Skeletal muscle tissue (tissue), 4 donors: Measurements from ENCODE around the gene PRKG1. TPM values are rescaled to one million over a fixed set of nuclear protein-coding genes. Genes with fewer than 3 reads are reported as not detected.

Experiments used
- H3K27ac ChIP-seq: one replicate; pipeline ENCODE4 v1.7.0; 2013; ENCODE audit warnings: mild to moderate bottlenecking, low read depth, low read length, inconsistent platforms
- H3K27me3 ChIP-seq, 3 donors: one replicate each; pipeline ENCODE4 v1.7.0; 2013; ENCODE audit warnings: low read length in 3 of 3; ENCODE audit not compliant: control insufficient read depth in 3 of 3, insufficient read depth in 3 of 3
- H3K36me3 ChIP-seq, 3 donors: one replicate each; pipeline ENCODE4 v1.7.0; 2013; ENCODE audit warnings: low read length in 3 of 3; ENCODE audit not compliant: control insufficient read depth in 3 of 3, insufficient read depth in 3 of 3
- H3K4me1 ChIP-seq, 3 donors: one replicate each; pipeline ENCODE4 v1.7.0; 2013; ENCODE audit warnings: low read length in 3 of 3, mild to moderate bottlenecking in 3 of 3; ENCODE audit not compliant: control insufficient read depth in 3 of 3, insufficient read depth in 3 of 3
- H3K4me3 ChIP-seq, 3 donors: one replicate each; pipeline ENCODE4 v1.7.0; 2013; ENCODE audit warnings: low read length in 3 of 3
- H3K9ac ChIP-seq, 3 donors: one replicate each; pipeline ENCODE4 v1.7.0; 2013; ENCODE audit warnings: low read length in 3 of 3, mild to moderate bottlenecking in 3 of 3, moderate library complexity in 2 of 3, low read depth in 1 of 3
- H3K9me3 ChIP-seq, 3 donors: one replicate each; pipeline ENCODE4 v1.7.0; 2013; ENCODE audit warnings: low read length in 3 of 3; ENCODE audit not compliant: control insufficient read depth in 3 of 3
- total RNA-seq: library from RNA; depleted of rRNA; stranded (reverse); fragments of >200 nt; gene quantifications from one replicate; pipeline ENCODE4 v1.2.3, GENCODE V29; 2014
- donor health status: Osteomylitis.

PRKG1 gene
- total RNA-seq, 1 donor from 2014 or later, result 44.9 TPM

DNA sequence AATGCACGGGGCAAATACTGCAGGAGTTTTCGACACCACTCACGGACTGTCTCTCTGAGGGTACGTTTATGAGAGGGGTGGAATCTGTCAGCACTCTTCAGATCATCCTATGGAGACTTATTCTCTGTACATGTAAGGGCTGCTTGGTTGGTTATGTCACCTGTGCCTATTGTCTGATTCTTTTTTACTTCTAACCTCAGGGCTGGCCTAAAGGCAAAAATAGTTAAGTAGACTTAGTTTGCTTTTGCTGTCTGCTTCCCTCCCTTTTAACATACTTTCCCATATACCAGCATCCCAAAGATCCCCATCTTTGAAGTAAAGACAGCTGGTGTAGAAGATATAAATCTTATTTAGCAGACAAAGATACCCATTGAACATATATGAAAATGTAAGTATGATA, 105.9 kb downstream of the PRKG1 start:
- no peaks in the 10 kb centered on the region for H3K9me3 ChIP-seq
- H3K4me1 ChIP-seq, result no peaks in the 10 kb centered on the region
- no peaks in the 10 kb centered on the region for H3K36me3 ChIP-seq
- H3K4me3 ChIP-seq, result no peak overlapping the region
- H3K27me3 ChIP-seq, result no peaks in the 10 kb centered on the region
- no peak overlapping the region for H3K27ac ChIP-seq
- H3K9ac ChIP-seq, result no peak overlapping the region

DNA sequence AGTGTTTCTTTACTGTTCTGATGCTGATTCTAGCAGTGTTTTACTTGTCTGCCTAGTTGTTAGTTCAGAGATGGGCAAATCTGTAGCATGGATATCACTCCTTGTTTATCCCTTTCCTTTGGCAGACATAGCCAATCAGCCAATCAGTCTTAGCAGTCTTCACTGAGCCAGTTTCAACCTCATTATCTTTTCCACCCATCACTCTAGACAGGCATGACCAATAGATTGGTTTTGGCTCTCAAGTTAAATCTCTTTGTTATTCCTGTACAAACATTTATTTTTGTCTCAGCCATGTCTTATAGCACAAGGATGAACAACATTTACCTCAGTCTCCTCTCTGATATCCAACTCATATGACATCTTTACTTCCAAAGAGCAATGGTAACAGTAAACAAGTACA, 109.5 kb downstream of the PRKG1 start:
- Histone ChIP-seq H3K36me3 (no peaks in the 10 kb centered on the region), H3K9ac (no peak overlapping the region), H3K27me3 (no peaks in the 10 kb centered on the region), H3K4me1 (peaks cover 7 to 11% (median 10%) of the 10 kb centered on the region in 3 donors), H3K27ac (no peak overlapping the region), H3K9me3 (no peaks in the 10 kb centered on the region), H3K4me3 (no peak overlapping the region)

DNA sequence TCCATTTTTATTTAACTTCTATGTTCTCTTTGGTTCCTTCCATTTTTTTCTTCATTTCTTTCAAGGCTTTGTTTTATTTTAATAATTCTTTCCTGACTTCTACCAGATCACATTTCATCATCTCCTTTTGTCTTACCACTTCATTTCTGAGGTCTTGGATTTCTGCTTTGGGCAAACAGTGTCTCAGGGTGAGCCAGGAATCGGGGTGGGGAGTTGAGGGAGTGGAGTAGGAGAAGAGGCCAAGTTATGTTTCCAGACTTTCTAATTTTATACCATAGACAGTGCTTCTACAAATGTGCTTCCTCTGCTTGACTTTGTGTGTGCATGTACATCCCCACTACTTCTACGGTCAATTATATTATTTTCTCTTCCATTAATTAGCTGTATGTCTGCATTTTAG, 112.1 kb downstream of the PRKG1 start:
- Histone ChIP-seq H3K9ac (no peak overlapping the region), H3K9me3 (no peaks in the 10 kb centered on the region), H3K27ac (no peak overlapping the region), H3K4me3 (no peak overlapping the region), H3K4me1 (peaks cover 9 to 12% (median 11%) of the 10 kb centered on the region in 3 donors), H3K27me3 (no peaks in the 10 kb centered on the region), H3K36me3 (no peaks in the 10 kb centered on the region)

DNA sequence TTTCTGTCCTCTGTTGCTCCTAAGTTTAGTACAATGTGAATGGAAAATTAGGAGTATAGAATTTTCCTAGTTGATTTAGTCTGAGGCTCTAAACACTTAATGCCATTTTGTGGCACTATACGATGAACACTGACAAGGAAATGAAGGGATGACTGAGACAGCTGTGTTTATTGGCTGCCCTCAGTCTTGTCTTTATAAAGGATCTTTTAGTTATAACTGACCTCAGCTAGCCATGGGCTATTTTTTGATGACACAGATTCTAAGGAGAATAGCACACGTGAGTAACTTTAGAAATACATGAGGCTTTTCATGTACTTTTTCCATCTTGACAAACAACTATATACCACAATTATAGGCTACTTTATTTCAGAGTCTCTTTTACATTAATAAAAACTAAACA, 113.7 kb downstream of the PRKG1 start:
- Histone ChIP-seq H3K4me1 (peaks cover 9 to 12% (median 11%) of the 10 kb centered on the region in 3 donors), H3K9ac (no peak overlapping the region), H3K9me3 (no peaks in the 10 kb centered on the region), H3K27me3 (no peaks in the 10 kb centered on the region), H3K27ac (no peak overlapping the region), H3K4me3 (no peak overlapping the region), H3K36me3 (no peaks in the 10 kb centered on the region)

DNA sequence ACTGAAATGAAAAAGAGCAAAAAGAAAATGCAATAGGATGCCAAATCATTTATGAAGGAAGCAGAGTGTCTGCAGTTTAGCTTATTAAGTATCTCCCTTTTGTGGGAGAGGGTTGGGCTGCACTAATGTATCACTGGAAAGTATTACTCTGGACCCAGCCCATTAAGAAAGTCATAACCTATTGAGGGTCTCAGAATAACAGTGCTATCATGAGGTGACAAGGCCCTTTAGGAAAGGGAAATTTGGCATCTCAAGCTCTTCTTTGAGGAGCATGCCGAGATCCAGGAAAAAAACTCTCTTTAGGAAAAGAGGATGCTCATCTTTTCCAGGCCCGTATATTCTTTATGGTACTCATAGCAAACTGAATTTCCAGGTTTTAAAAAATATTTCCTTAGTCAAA, 114.6 kb downstream of the PRKG1 start:
- Histone ChIP-seq H3K9ac (no peak overlapping the region), H3K4me3 (no peak overlapping the region), H3K27me3 (no peaks in the 10 kb centered on the region), H3K4me1 (peaks cover 9 to 12% (median 11%) of the 10 kb centered on the region in 3 donors), H3K27ac (no peak overlapping the region), H3K36me3 (no peaks in the 10 kb centered on the region), H3K9me3 (no peaks in the 10 kb centered on the region)

DNA sequence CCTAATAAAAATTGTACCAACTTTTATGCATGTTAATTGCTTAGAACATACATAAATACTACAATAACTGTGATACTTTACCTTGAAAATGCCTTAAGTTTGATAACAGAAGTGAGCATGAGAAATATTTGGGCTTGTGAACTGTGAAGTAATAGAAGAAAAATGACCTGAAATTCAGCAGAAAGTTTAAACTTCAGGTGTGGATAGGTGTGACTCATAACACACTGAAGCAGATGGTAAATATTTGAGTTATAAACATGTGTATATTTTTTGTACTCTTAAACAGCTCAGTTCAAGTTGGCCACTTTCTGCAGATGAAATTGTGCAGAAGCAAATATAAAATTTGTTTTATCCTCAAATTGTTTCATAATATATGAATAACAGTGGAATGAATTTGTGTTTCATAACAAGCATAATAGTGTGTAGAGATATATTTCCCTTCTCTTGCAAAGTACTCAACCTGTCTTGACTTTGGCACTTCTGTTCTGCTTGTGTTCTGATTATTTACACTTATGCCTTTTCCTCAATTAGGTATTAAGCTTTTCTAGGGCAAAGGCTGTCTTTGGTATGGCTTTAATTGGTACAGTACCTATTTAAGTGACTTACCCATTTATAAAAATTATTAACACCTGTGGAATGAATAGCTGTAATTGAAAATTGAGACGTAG, 122.4 kb downstream of the PRKG1 start:
- H3K4me1 ChIP-seq, result peaks cover 0 to 3% (median 0%) of the 10 kb centered on the region in 3 donors
- no peaks in the 10 kb centered on the region for H3K9me3 ChIP-seq
- H3K27ac ChIP-seq, result no peak overlapping the region
- no peak overlapping the region for H3K9ac ChIP-seq
- H3K4me3 ChIP-seq, result no peak overlapping the region
- no peaks in the 10 kb centered on the region for H3K36me3 ChIP-seq
- H3K27me3 ChIP-seq, result no peaks in the 10 kb centered on the region

DNA sequence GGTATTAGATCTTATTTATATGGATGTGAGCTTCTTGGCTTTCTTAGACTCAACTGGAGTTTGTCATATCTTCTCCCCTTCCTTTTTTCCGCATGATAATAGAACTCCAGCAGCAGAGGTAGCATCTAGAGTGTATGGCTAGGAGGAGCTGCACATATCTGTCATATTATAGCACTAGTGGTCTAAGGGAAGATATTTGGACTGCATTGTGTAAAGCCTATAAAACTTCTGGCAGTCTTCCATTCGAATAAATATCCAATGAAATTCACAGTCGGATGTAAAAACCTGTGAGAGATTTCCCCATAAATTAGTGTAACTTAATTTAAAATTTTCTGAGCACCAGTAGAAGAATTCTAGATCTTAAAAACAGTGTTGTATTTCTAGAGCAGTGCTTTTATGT, 123.9 kb downstream of the PRKG1 start:
- H3K27me3 ChIP-seq, result no peaks in the 10 kb centered on the region
- H3K4me1 ChIP-seq, result peaks cover 0 to 3% (median 0%) of the 10 kb centered on the region in 3 donors
- H3K27ac ChIP-seq, result no peak overlapping the region
- H3K36me3 ChIP-seq, result no peaks in the 10 kb centered on the region
- no peaks in the 10 kb centered on the region for H3K9me3 ChIP-seq
- H3K9ac ChIP-seq, result no peak overlapping the region
- H3K4me3 ChIP-seq, result no peak overlapping the region

DNA sequence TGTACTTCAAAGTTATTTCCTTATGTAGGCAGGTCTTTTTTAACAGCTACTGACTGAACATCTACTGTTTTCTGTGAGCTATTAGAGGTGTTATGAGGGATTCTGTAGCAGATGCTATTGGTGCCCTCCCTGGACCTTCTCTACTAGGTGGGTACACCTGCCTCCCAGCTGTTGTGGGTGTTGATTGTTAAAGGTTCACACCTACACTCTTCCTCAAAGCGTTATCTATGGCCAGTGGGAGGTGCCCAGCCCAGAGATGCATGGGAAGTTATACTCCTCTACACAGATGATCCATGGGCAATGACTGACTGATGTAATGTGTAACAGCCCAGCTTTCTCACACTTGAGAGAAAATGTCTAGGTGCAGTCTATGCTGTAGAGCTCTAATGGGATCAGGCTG, 127.7 kb downstream of the PRKG1 start:
- Histone ChIP-seq H3K36me3 (no peaks in the 10 kb centered on the region), H3K4me3 (no peak overlapping the region), H3K27ac (no peak overlapping the region), H3K27me3 (no peaks in the 10 kb centered on the region), H3K9ac (no peak overlapping the region), H3K9me3 (no peaks in the 10 kb centered on the region), H3K4me1 (no peaks in the 10 kb centered on the region)

DNA sequence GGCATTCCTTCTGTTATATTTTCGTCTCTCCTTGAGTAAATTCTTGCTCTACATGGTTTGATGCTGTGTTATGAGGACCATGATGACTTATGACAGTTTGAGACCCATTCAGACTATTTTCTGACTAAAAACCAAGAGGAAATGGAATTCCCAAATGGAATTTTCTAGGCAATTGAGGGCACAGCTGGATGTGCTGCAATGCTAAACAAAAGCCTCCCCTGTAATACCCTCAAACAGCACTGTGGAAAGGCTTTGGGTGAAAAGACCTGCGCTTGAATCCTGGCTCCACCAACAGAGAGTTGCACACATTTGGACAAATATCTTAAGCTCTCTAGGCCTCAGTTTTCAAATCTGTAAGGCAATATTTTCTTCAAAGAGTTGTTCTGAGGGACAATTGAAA, 129.1 kb downstream of the PRKG1 start:
- H3K36me3 ChIP-seq, result no peaks in the 10 kb centered on the region
- no peaks in the 10 kb centered on the region for H3K4me1 ChIP-seq
- H3K27me3 ChIP-seq, result no peaks in the 10 kb centered on the region
- H3K9ac ChIP-seq, result no peak overlapping the region
- no peak overlapping the region for H3K4me3 ChIP-seq
- no peaks in the 10 kb centered on the region for H3K9me3 ChIP-seq
- H3K27ac ChIP-seq, result no peak overlapping the region

DNA sequence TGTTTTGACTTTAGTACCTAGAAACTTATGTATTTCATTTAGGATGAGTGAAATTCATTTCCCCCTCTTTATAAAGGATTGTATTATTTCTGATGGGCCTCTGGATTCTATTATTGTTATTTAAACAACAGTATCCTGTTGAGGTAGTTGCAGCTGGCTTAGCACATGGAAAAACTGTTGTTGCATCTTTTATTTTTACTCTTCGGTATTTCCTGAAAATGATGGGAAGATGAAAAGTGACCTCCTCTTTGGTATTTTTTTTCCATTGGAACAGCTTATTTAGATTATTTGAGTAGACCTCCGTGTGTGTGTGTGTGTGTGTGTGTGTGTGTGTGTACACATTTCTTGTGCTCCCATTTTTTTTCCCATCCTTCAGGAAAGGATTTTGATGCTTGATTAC, 129.8 kb downstream of the PRKG1 start:
- no peaks in the 10 kb centered on the region for H3K9me3 ChIP-seq
- no peaks in the 10 kb centered on the region for H3K27me3 ChIP-seq
- no peak overlapping the region for H3K9ac ChIP-seq
- no peaks in the 10 kb centered on the region for H3K36me3 ChIP-seq
- no peak overlapping the region for H3K27ac ChIP-seq
- no peak overlapping the region for H3K4me3 ChIP-seq
- H3K4me1 ChIP-seq, result no peaks in the 10 kb centered on the region
